HepG2 (cell line): ENCODE measurements around the gene ZC3H18. TPM values are rescaled to one million over a fixed set of nuclear protein-coding genes. Genes with fewer than 3 reads are reported as not detected.

Experiments
- FOXK1 ChIP-seq: sonication (generic); formaldehyde crosslinking; IDR thresholded peaks from 2 replicates; pipeline ENCODE4 v1.4.0; 2020; ENCODE audit warnings: low read depth, missing genetic modification reagents, borderline replicate concordance
- HOXA5 ChIP-seq: sonication (generic); formaldehyde crosslinking; IDR thresholded peaks from 2 replicates; pipeline ENCODE4 v1.4.0; 2020; ENCODE audit warnings: missing genetic modification reagents
- HOXA9 ChIP-seq: sonication (generic); formaldehyde crosslinking; IDR thresholded peaks from 2 replicates; pipeline ENCODE4 v1.8.1; 2022; ENCODE audit warnings: missing genetic modification reagents, mild to moderate bottlenecking, moderate library complexity, borderline replicate concordance
- KAT2B ChIP-seq: fragments of 150-350 bp; IDR thresholded peaks from 2 replicates; pipeline ENCODE4 v1.6.1; 2014; ENCODE audit warnings: low read depth, low read length, borderline replicate concordance
- KDM5A ChIP-seq: fragments of 200-600 bp; sonication (generic); IDR thresholded peaks from 2 replicates; pipeline ENCODE4 v1.7.0; 2018; ENCODE audit warnings: antibody characterized with exemption, mild to moderate bottlenecking, low read length, borderline replicate concordance
- NCOR1 ChIP-seq: fragments of 200-600 bp; sonication (generic); IDR thresholded peaks from 2 replicates; pipeline ENCODE4 v1.7.0; 2017; ENCODE audit warnings: antibody characterized with exemption, low read length, borderline replicate concordance
- NFAT5 ChIP-seq: sonication (generic); formaldehyde crosslinking; IDR thresholded peaks from 2 replicates; pipeline ENCODE4 v1.4.0; 2020; ENCODE audit warnings: missing genetic modification reagents
- NR2F2 ChIP-seq: IDR thresholded peaks from 2 replicates; pipeline ENCODE4 v1.6.1; 2012; ENCODE audit warnings: low read depth, inconsistent platforms, borderline replicate concordance
- PTBP1 ChIP-seq: fragments of 200-400 bp; formaldehyde crosslinking; IDR thresholded peaks from 2 replicates; pipeline ENCODE4 v1.6.1; 2018; ENCODE audit warnings: low read length, low read depth; ENCODE audit not compliant: poor library complexity, severe bottlenecking
- TCF12 ChIP-seq, 2 experiments: fragments of 450-650 bp in 1 of 2; sonication (generic) in 1 of 2; formaldehyde crosslinking in 1 of 2; IDR thresholded peaks; 2 replicates each; pipeline versions ENCODE4 v1.6.1 to v1.8.0; 2017 to 2022; ENCODE audit warnings: antibody characterized with exemption in 1 of 2, mild to moderate bottlenecking in 1 of 2, missing genetic modification reagents in 1 of 2, moderate library complexity in 1 of 2
- ZBTB4 ChIP-seq: sonication (generic); formaldehyde crosslinking; IDR thresholded peaks from 2 replicates; pipeline ENCODE4 v1.4.0; 2020; ENCODE audit warnings: missing genetic modification reagents, mild to moderate bottlenecking, borderline replicate concordance
- ZGPAT ChIP-seq: IDR thresholded peaks from 2 replicates; pipeline ENCODE4 v1.6.1; 2016; ENCODE audit warnings: mild to moderate bottlenecking
- ZNF343 ChIP-seq: sonication (generic); formaldehyde crosslinking; IDR thresholded peaks from 2 replicates; pipeline ENCODE4 v1.4.0; 2020; ENCODE audit warnings: mild to moderate bottlenecking, missing genetic modification reagents
- ZNF7 ChIP-seq: IDR thresholded peaks from 2 replicates; pipeline ENCODE4 v1.6.1; 2016; ENCODE audit warnings: missing biosample characterization, missing genetic modification reagents
- ZNF737 ChIP-seq: sonication (generic); formaldehyde crosslinking; IDR thresholded peaks from 2 replicates; pipeline ENCODE4 v1.5.0; 2020; ENCODE audit warnings: missing genetic modification reagents, mild to moderate bottlenecking, borderline replicate concordance
- ZXDC ChIP-seq: sonication (generic); formaldehyde crosslinking; IDR thresholded peaks from 2 replicates; pipeline ENCODE4 v1.5.0; 2020; ENCODE audit warnings: mild to moderate bottlenecking, missing genetic modification reagents
- polyA plus RNA-seq, 8 experiments: library from polyadenylated mRNA; depleted of rRNA in 3 of 8; stranded (reverse) in 7 of 8; unstranded in 1 of 8; fragments of >200 nt; fragmentation: Illumina TruSeq in 4 of 8; extraction: Trizol in 4 of 8; gene quantifications; 2 replicates each; pipeline versions ENCODE4 v1.2.1 to v1.2.3, GENCODE V29; 2011 to 2016; ENCODE audit warnings: low read depth in 4 of 8, missing spikeins in 1 of 8, mixed read lengths in 1 of 8; ENCODE audit not compliant: insufficient read depth in 1 of 8
- total RNA-seq, 5 experiments: library from RNA; depleted of rRNA; stranded (reverse); fragments of >200 nt; fragmentation: Illumina TruSeq; extraction: Trizol; gene quantifications; 2 replicates each; pipeline ENCODE4 v1.2.3, GENCODE V29; 2016; ENCODE audit warnings: low read depth in 1 of 5

Gene ZC3H18
- total and polyA plus RNA-seq, 2 of the 13 experiments (the other 11 are each of a cell fraction or from before 2014, with no cell fraction given) = 11.2 to 27.4 TPM

GRCh38 chr16:88681084-88681680 lies 111.0 kb downstream of the ZC3H18 start (continued):
- TF ChIP-seq ZBTB4 (CRISPR knock-in tag) (no peak), KAT2B (no peak), NFAT5 (CRISPR knock-in tag) (0 out of 2 replicates have a peak, but pooled peaks have one; percentile 6), TCF12 (IDR thresholded peaks at IDR 0.05) (no peak), TCF12 (CRISPR knock-in tag; IDR thresholded peaks at IDR 0.05) (no peak), NR2F2 (peak; percentile 23; the same call in 1 of the 2 replicates), ZNF343 (CRISPR knock-in tag) (no peak), ZNF737 (CRISPR knock-in tag) (no peak), ZNF7 (CRISPR knock-in tag) (no peak), ZXDC (0 out of 2 replicates have a peak, but pooled peaks have one; percentile 7), PTBP1 (no peak), ZGPAT (CRISPR knock-in tag) (peak; percentile 34; the same call in 1 of the 2 replicates), NCOR1 (no peak; the same call in 1 of the 2 replicates), KDM5A (no peak), HOXA5 (no peak), FOXK1 (no peak), HOXA9 (CRISPR knock-in tag) (0 out of 2 replicates have a peak, but pooled peaks have one; percentile 53)
